HG03103 (cell line): ENCODE measurements around the gene GLTP.
A peak's percentile ranks its signal among the peaks of the same experiment; 100 is the strongest.
"Not testable (repeated sequence)": the region's sequence is repeated elsewhere in the genome, so short reads cannot be mapped to it uniquely, and the experiment has no call there.

Experiments
- ATAC-seq: cut with Tn5 transposase; IDR thresholded peaks from one replicate; pipeline ENCODE4 v1.9.1; 2021; ENCODE audit warnings: low read depth; ENCODE audit not compliant: unreplicated experiment

The GLTP gene

DNA sequence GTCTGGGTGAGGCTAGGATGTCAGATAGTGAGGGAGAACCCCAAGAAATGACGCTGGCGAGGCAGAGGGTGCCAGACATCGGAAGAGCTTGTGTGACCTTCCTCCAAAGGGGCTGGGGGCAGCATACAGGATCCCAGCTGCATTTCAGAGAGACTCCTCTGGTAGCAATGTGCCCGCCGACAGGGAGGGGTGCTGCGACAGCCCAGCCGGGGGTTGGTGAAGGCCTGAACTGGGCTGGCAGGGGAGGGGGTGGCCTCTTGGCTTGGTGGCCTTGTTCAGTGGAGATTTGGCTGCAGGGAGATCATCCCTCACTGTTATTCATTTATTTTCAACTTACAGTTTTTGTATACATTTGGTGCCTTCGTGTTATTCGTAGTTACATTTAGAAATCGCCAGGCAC, 25.0 kb upstream of the GLTP start:
- no peak for ATAC-seq

DNA sequence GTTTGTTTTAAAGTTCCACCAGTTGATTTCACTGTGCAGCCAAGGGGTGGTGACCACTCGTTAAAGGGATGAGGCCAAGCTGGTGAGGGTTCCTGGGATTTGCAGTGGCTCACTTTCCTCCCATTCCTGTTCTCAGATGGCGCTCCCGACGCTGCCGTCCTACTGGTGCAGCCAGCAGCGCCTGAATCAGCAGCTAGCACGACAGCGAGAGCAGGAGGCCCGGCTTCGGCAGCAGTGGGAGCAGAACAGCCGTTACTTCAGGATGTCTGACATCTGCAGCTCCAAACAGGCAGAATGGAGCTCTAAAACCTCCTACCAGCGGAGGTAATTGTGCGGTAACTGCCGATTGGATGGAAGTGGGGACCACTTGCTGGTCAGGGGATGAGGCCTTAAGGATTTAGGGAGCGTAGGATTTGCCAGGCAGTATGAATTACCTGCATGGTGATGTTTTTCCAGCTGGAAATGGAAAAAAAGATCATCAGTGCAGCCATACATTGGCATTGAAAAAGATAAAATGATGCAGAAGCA, 22.6 kb upstream of the GLTP start:
- ATAC-seq, result no peak

DNA sequence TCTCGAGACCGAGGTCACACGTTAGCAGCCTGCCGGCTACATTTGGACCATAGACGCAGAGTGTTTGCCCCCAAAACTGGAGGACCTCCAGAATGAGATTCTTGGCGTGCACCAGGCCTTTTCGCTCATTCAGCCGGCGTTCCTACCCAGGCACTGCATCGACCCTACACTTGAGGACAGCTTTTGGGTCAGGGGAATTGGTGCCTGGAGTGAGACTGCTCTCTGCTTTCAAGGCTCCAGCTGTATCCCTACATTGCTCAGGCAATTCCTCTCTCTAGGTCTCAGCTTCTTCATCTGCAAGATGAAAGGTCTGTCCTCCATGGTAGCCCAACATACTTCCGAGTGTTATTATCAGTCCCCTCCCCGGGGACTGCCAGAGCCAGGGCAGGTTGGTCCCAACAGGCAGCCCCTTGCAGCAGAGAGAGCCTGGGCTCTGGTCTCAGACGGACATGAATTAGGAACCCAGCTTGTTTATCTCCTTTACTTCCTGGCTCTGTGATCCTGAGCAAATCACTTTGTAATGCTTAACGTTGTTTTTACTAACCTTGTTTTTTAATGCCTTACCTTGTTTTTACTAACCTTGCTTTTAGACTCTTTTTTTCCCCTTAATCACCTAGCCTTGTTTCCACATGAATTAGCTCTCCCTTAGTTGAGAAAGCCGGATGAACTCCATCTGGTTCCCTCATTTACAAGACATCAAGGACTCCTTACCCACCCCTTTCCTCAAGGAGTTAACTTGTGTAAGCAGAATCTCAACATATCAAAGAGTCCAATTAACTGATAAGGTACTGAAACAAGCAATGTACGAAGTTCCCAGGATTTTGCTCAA, 20.6 kb upstream of the GLTP start:
- ATAC-seq, result peak; percentile 13

DNA sequence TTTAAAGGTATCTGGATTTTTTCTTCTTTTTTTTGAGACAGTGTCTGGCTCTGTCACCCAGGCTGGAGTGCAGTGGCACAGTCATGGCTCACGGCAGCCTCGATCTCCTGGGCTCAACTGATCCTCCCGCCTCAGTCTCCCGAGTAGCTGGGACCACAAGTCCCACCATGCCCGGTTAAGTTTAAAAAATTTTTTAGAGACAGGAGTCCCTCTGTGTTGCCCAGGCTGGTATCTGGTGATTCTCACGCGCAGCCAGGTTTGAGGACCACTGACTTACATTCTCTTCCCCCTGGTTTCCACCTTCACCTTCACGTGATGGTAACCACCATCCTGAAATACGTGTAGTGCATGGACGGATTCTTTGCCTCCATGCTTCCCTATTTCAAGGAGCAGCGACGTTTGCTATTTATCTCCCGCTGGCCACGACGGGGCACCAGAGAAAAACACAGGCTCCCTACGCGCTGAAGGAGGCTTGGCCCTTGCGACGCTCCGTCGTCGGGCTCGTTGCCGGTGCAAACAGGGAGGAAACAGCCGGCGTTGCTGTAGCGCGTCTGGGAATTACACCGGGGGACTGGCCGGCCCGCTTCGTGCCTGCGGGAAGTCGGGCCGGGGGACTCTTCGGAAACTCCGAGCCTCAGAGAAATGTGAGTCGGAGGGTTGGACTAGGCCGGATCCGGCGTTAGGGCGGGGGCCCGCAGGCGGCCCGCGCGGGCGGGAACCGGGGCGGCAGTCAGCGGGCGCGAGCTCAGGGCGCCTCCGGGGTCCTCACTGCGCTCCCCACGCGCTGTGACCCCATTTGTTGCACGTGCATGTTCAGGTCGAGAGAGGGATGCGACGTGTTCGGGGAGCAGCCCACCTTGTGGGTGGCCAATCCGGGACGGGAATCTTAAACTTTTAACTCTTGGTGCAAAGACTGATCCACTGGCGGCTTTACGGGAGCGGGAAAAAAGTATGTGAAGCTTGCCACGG, 19.7 kb upstream of the GLTP start, which contains the start of gene TCHP:
Gene TCHP, plus strand, starts transcription at position 492 of the 969 bp plus-strand sequence. CDS start 2,753 bp downstream, outside the sequence.
- peak; percentile 64 for ATAC-seq

DNA sequence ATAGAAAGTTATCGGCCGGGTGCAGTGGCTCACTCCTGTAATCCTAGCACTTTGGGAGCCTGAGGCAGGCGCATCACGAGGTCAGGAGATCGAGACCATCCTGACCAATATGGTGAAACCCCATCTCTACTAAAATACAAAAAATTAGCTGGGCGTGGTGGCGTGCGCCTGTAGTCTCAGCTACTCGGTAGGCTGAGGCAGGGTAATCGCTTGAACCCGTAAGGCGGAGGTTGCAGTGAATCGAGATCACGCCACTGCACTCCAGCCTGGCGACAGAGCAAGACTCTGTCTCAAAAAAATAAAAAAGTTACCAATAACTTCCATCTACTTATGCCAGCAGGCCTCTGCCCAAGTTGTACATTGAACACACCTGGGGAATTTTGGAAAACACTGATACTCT, 19.0 kb upstream of the GLTP start:
- not testable (repeated sequence) for ATAC-seq

DNA sequence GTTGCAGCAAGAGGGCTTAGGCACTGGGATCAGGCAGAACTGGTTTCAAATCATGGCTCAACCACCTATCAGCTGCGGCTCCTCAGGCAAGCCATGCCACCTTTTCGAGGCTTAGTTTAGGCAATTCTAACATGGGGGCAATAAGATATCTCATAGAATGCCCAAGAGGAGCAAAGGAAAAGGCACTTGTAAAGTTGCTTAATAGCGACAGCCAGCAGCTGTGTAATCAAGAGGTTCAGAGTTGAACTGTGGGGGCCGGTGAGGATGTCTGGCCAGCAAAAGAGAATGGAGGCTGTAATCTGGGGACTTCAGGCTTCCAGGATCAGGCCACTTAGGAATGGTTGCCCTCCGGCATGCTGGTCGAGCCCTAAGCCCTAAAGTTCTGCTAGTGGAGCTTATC, 16.7 kb upstream of the GLTP start:
- ATAC-seq, result no peak

DNA sequence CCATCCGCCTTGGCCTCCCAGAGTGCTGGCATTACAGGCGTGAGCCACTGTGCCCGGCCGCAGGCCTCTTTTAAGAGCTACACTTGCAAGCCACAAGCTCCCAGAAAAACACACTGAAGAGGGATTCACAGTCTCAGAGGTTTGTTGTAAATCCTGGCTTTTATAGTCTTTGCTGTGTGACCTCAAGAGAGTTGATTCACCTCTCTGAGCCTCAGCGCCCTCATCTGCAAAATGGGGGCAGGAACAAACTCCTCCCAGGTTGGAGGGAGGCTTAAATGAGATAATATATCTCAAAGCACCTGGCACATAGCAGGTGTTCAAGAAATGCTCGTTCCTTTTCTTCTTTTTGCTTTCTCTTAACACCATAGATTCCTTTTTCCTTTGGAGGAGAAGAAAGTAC, 15.8 kb upstream of the GLTP start:
- no peak for ATAC-seq

DNA sequence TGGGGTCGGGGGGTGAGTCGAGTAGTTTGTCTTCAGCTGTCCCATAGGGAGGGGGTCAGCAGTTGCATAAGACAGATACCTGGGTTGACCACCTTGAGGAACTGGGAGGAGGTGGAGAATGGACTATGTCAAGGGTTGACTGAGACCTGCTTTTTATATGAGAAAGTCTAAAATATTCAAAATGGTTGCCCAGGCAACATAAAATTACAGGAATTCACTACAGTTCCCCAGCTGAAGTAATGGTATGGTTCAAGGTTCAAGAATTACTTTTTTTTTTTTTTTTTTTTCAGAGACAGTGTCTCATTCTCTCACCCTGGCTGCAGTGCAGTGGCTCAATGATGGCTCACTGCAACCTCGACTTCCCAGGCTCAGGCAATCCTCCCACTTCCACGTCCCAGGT, 14.6 kb upstream of the GLTP start:
- ATAC-seq, result no peak

DNA sequence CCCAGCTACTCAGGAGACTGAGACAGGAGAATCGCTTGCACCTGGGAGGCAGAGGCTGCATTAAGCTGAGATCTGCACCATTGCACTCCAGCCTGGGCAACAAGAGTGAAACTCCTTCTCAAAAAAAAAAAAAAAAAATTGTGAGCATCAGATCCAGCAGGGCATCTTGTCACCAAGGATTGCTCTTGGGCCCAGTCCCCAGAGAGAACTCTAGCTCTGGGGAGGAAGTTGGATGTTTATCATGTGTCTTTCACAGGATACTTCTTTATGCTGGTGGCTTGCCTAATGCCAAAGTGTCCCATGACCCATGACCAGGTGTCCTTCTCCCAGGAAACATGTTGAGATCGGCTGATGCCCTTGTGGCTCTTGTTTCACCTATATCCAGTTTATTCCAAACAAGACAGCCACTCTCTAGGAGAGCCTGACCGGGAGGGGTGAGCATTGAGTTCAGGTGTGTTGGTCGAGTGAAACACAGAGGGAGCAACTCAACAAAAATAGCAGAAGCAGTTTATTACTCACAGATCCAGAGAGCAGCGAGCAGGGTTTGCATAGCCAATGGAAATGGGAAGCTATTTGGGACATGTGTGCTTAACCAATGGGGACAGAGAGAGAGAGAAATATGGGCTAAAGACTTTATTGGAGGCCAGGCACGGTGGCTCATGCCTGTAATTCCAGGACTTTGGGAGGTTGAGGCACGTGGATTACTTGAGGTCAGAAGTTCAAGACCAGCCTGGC, 13.1 kb upstream of the GLTP start:
- ATAC-seq, result no peak

DNA sequence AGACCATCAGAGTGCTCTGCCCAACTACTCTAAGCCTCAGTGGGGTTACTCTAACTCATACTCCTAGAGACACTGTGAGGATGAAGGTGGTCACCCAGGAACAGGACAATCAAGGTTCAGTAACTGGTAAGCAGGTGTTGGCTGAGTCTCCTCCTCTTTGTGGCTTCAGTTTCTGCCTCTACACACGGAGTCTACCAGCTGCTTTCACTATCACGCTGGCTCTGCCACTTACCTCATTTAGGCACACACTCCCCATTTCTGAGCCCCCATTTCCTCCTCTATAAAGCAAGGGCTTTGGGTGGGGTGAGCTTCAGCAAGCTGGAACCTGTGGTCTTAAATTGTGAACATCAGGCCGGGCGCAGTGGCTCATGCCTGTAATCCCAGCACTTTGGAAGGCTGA, 12.4 kb upstream of the GLTP start:
- ATAC-seq, result no peak

DNA sequence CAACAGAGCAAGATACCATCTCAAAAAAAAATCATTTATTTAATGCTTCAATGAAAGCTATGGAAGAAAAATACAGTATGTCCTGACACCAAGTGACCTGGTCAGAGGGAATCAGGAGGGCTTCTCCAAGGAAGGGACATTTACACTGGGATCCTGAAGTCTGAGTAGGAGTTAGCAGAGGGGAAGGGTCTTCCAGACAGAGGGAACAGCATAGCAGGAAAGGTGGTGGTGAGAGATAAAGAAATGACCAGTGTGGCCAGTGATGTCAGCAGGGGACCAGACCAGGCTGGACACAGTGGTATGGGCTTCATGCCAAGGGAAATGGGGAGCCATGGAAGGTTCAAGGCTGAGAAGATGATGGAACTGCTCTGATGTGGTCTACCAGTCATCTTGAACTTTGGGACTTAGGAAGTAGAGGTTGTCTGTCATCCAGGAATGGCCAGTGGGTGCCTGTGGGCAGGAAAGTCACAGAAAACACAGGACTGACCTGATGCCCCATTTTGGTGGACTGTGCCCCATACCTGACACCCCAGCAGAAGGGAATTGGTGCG, 11.9 kb upstream of the GLTP start:
- no peak for ATAC-seq

DNA sequence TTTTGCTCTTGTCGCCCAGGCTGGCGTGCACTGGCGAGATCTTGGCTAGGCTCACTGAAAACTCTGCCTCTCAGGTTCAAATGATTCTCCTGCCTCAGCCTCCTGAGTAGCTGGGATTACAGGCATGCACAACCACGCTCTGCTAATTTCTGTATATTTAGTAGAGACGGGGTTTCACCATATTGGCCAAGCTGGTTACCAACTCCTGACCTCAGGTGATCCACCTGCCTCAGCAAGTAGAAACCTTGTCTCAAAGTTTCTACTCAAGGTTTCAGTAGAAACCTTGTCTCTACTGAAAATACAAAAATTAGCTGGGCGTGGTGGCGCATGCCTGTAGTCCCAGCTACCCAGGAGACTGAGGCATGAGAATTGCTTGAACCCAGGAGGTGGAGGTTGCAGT, 11.4 kb upstream of the GLTP start:
- not testable (repeated sequence) for ATAC-seq

DNA sequence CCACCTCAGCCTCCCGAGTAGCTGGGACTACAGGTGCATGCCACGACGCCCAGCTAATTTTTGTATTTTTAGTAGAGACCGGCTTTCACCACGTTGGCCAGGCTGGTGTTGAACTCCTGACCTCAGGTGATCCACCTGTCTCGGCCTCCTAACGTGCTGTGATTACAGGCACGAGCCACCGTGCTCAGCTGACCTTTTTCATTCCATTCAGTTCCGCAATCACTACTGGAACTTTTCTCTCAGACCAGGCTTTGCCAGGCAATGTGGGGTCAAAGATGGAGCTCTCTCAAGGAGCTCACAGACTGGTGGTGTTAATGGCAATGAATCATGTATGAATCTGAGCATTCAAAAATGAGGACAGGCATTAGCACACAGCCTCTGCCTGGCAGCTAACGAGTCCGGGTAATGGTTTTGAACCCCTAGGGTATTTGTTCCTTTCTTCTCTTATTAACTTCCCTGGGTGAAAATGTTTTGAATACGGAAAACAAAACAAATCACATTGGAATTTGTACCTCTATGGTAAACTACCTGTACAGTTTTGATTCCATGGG, 10.4 kb upstream of the GLTP start:
- no peak for ATAC-seq

DNA sequence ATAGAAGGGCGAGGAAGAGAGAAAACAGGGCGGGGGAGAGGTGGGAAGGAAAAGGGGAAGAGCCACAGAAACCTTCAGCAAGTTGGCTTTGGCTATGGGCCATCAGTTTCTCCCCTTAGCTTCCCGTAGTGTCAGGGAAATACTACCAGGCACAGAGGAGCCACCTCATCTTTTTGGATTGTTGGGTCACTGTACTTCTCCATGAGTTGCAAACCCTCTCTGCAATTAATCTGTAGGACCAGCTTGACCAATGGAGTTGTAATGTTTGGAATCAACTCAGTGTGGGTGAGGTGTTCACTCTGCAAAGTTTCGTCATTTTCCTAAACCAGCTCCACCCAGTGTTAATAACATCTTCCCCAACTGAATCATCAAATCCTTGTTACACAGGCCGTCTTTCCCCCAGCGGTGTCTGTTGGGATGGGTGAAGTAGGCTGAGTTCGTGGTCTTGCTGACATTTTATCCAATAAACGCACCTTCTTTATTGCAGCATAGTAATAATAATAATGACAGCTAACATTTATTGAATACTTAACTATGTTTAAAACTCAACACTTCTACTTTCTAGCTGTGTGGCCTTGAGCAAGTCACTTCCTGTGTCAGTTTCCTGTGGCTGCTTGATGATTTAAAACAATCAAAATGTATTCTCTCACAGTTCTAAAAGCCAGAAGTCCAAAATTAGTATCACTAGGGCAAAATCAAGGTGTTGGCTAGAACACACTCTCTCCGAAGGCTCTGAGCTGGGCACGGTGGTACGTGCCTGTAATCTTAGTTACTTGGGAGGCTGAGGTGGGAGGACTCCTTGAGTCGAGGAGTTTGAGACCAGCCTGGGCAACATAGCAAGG, 8.1 kb upstream of the GLTP start:
- ATAC-seq, result no peak

DNA sequence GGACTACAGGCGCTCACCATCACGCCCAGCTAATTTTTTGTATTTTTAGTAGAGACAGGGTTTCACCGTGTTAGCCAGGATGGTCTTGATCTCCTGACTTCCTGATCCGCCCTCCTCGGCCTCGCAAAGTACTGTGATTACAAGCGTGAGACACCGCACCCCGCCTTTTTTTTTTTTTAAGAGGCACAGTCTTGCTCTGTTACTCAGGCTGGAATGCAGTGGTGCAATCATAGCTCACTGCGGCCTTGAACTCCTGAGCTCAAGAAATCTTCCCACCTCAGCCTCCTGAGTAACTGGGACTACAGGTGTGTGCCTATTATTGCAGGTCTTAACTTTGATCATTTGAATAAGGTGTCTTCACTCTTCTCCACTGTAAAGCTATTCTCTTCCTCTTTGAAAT, 5.3 kb upstream of the GLTP start:
- ATAC-seq, result no peak

DNA sequence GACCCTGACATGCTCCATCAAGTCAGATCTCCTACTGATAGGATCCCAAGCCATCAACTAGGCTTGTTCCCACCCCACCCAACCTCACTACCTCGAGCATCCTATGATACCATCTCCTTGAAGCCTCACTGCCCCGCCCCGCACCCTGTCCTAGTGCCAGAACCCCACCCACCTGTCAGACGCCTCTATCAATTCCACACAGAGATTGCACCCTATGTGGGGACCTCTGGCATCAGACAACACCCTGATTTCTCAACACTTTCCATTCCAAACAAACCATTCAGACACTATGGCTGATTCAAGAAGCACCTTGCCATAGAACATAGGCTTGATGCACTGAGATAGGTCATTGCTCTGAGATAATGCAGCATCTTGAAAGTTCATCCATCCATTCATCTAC, 3.1 kb upstream of the GLTP start:
- no peak for ATAC-seq

DNA sequence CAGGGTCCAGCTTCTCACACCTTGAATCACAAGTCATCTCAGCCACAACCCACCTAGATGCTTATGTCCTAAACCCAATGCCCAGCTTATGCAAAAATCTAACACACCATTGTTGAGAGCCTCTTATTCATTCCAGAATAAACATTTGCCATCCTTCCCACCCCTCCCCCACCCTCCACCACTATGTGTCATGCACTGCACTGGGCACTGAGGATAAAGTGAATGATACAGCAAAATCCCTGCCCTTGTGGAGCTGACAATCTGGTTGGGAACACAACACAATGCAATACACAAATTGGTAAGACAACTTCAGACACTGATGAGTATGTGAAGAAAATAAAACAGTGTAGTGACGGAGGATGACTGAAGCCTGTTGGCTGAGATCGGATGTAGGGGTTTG, 1.4 kb upstream of the GLTP start:
- no peak for ATAC-seq

DNA sequence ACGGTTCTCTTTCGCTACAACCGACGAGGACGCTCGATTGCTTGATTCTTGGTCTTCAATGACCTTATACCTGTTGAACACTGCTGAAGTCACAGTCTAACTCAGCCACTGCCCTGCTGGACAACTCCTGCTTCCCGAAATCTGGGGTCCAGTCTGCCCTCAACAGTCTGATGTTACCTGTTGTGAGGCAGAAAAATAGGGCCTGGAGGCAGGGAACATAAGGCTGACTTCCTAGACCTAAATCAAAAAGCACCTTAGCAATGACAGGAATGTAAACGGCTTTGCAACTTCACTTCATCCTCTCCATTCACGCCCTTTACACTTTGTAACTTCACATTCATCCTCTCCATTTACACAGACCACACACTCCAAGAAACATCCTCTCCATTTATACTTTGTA, 597 bp upstream of the GLTP start:
- no peak for ATAC-seq
